GM21423 (cell line): ENCODE data around the gene ACCSL.

Experiments used
- ATAC-seq: cut with Tn5 transposase; IDR thresholded peaks from one replicate; pipeline ENCODE4 v1.9.1; 2021; ENCODE audit warnings: mild to moderate bottlenecking, moderate library complexity; ENCODE audit not compliant: unreplicated experiment

ACCSL gene

DNA sequence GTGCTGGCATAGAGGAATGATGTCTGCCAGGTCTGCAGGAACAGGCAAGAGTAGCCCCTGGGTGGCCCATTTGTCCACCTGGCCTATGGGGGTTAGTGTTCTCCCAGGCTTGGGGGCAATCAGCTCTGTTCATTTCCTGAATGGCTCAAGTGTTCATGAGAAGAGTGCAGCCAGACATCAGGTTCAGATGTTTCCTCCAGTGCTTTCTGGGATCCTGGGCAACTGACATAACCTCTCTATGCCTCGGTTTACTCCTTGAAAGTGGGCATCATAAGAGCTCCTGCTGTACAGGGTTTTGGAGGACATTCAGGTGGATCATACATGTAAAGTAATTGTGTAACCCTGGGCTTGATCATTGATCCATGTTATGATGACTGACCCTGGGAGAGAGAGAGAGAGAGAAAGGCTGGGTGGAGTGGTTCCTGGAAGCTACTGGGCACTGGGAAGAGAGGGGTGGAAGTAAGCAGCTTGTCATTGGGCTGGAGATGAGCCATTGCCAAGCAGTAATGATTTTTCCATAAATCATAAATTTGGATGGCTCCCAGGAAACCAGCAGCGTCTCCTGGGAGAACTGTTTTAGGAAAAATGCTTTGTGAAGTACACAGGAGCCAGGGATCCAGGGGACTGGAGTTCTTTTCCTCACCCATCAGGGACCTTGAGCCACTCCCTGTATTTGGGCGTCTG lies 30.2 kb upstream of the ACCSL start:
- no peak for ATAC-seq

GRCh38 chr11:44018127-44018521 lies 29.7 kb upstream of the ACCSL start:
- no peak for ATAC-seq

- ATAC-seq: no peak
Measured at GRCh38 chr11:44018829-44019228, 29.0 kb upstream of the ACCSL start.

DNA sequence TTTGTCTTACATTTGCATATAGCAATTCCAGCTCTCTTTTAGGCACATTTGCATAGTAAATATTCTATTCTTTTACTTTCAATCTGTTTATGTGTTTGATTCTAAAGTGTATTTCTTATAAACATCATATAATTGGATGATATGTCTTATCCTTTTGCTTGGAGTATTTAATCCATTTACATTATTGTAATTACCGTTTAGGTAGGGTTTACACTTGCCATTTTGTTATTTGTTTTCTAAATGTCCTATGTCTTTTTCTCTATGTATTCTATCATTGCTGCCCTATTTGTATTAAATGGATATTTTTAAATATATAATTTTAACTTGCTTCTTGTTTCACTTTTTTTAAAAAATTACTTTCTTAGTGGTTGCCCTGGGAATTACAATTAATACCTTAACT lies 22.8 kb upstream of the ACCSL start:
- no peak for ATAC-seq

GRCh38 chr11:44025727-44026126 lies 22.1 kb upstream of the ACCSL start:
- ATAC-seq: no peak

- ATAC-seq: no peak
Measured at GRCh38 chr11:44028401-44028800, 19.4 kb upstream of the ACCSL start.

GRCh38 chr11:44028816-44029506 lies 18.8 kb upstream of the ACCSL start:
- no peak for ATAC-seq

GRCh38 chr11:44029507-44029845 lies 18.3 kb upstream of the ACCSL start:
- no peak for ATAC-seq

DNA sequence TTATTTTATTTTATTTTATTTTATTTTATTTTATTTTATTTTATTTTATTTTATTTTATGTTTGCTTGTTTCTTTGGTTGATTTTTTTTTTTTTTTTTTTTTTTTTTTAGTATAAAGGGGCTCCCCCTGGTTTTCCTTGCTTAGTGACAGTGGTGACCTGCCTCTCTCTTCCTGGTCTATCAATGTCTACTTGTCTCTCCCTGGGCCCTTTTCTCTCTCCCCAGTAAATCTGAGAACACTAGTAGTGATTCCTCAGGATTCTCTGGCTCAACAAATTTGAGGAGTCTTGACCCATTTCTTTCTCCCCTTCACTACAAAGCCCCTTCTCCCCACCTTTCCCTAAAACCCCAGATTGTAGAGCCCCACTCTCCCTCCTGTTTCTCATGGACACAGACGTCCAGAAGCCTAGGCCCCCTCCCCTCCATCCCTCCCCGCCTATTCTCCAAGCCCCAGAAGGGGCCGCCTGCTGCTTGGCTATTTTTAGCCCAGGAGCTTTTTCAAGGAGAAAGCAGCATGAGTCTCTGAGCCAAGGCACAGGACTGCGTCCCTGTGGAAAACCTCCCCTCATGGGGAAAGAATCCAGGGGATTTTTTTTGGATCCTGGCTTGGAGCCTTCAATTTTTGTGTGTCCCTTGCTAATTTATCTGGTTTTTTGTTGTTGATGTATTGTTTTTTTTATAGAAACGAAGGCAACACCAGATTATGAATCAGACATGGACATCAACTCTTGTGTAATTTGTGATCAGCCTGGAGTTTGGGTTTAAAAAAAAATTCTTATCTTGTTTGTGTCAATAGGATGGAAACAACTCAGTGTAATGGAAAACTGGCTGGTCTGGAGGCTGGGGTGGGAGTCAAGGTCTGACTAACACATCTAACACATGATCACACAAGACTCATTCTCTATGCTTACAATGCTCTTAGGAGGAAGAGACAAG lies 17.5 kb upstream of the ACCSL start:
- no peak for ATAC-seq

GRCh38 chr11:44030996-44031395 lies 16.8 kb upstream of the ACCSL start:
- ATAC-seq: no peak

- no peak for ATAC-seq
Measured at GRCh38 chr11:44031549-44031948, 16.2 kb upstream of the ACCSL start.

DNA sequence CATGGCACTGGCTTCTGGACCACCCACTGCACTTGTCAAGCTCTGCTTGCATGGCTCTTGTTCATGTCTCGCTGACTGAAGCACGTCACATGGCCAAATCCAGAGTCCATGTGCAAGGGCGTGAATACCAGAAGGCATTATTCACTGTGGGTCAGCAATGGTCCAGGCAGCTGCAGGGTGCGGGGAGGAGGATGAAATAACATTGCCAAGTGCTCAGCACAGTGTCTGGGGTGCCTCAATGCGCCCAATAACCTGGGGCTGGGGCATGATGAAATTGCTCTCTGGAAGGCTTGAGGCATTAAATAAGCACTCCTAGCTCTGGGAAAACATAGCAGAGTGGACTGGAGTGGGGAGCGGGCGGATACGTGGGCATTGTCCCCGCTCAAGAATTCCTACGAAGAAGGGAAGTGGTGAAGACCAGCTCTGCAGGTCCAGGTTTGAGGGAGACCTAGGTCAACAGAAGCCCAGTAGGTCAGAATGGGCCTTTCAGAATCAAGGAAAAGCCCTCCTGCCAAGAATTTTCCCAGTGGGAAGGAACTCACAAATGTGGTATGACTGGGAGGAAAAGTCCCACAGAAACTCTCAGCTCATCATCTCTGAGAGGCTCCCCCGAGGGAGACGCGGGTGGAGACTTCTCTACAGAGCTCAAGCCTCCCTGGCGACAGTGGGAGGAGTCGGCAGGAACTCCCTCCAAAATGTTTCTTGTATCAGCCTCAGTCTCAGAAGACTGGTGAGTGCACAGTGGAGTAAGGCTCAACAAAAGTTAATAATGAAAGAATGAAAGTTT lies 15.3 kb upstream of the ACCSL start:
- no peak for ATAC-seq

- ATAC-seq: no peak
Measured at GRCh38 chr11:44033411-44033850, 14.3 kb upstream of the ACCSL start.

- ATAC-seq: no peak
Measured at GRCh38 chr11:44033856-44034255, 13.9 kb upstream of the ACCSL start.

DNA sequence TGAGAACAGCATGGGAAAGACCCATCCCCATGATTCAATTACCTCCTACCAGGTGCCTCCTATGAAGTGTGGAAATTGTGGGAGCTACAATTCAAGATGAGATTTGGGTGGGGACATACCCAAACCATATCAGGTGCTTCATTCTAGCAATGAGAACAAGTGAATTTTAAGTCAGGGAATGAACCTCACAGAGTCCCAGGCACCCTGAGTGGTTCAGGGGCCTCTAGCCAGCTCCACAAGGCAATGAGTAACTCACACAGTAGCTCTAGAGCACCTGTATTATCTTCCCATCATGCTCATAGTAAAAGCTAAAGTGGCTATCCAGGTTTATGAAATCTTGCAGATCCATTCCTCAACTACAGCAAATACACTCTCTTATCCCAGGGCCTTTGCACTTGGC lies 13.1 kb upstream of the ACCSL start:
- ATAC-seq: no peak

GRCh38 chr11:44036811-44037657 lies 10.7 kb upstream of the ACCSL start:
- ATAC-seq: peak; percentile 52

DNA sequence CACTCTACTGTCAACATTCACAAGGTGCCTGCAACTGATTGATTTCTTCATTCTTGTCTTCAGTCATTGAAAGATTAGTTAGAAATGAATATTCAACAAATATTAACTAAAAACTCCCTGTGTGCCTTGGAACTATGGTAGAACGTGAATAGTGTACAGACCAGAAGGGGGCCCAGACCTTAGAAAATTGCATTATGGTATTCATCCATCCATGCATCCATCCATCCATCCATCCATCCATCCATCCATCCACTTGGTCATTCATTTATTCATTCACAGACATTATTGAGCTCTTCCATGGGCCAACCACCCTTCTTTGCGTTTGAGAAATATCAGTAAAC lies 10.2 kb upstream of the ACCSL start:
- no peak for ATAC-seq

- ATAC-seq: no peak
Measured at GRCh38 chr11:44043157-44043556, 4.6 kb upstream of the ACCSL start.

DNA sequence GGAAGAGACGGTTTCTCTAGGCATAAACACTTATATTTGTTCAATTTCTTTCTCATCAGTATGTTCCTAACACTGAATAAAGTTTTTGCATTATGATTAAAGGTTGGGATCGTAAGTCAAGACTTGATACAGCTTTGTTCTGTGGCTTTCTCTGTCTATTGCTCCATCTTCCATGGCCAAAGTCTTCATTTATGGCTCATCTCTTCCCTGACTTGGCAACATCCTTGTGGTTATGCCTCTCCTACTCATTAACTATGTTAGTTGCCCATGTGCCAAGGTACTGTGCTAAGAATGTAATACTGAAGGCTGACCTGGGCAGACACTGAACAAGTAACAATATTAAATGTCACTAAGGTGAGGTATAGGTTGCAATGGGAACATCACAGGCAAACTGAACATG lies 1.6 kb upstream of the ACCSL start:
- ATAC-seq: no peak

DNA sequence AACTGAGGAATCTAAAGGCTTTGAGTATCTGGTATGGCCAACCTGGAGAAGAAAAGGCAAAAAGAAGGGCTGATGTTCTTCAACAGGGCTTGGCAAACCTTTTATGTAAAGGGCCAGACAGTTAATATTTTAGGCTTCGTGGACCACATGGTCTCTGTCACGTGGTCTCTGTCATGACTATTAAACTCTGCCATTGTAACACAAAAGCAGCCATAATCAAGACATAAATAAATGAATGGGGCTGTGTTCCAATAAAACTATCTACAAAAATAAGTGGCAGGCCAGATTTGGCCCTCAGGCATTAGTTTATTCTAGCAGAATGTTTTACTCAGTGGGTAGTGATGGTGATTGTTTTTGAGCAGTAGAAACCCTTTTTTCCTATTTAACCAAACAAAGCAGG lies 483 bp upstream of the ACCSL start:
- ATAC-seq: no peak
